Measurements from ENCODE around the gene SULT2B1.
A peak's percentile ranks its signal among the peaks of the same experiment; 100 is the strongest.

Gene SULT2B1

GRCh38 chr19:48603001-48603400, 51.0 kb downstream of the SULT2B1 start:
- no peak for TF ChIP-seq CTCF (IDR thresholded peaks at IDR 0.05; ENCODE audit: insufficient read depth, missing control alignments)
- no peak for DNase-seq (ENCODE audit: insufficient read length, low spot score)
- FAIRE-seq, result no peak

DNA sequence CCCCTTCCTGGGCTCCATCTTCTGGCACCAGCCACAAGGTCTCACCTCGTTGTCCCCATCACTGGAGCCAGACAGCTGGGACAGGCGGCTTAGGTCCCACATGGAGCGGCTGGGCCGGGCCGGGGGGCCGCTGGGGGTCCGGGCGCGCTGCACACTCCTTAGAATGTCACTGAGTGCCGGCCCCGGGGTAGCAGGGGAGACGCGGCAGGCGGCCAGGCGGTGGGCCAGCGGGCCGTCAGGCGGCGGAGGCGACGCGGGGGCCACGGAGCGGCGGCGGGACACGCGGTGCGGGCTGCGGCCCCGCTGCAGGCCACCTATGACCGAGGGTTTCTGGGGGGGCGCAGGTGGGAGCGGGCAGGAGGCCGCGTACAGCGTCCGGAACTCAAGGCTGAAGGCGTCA, 51.5 kb downstream of the SULT2B1 start:
- FAIRE-seq (no peak), DNase-seq (ENCODE audit: insufficient read length, low spot score) (no peak)
- TF ChIP-seq CTCF (IDR thresholded peaks at IDR 0.05; ENCODE audit: insufficient read depth, missing control alignments), result no peak

GRCh38 chr19:48603850-48604249, 51.9 kb downstream of the SULT2B1 start:
- FAIRE-seq (no peak), DNase-seq (ENCODE audit: insufficient read length, low spot score) (no peak)
- no peak for TF ChIP-seq CTCF (IDR thresholded peaks at IDR 0.05; ENCODE audit: insufficient read depth, missing control alignments)

GRCh38 chr19:48606463-48607358, 54.7 kb downstream of the SULT2B1 start, which contains the start of gene SPACA4:
Gene SPACA4, plus strand, starts transcription at chr19:48606742. Its CDS starts 237 bp downstream, at chr19:48606979.
- FAIRE-seq (no peak), DNase-seq (ENCODE audit: insufficient read length, low spot score) (no peak)
- no peak for TF ChIP-seq CTCF (IDR thresholded peaks at IDR 0.05; ENCODE audit: insufficient read depth, missing control alignments)

- FAIRE-seq, result no peak
- no peak for DNase-seq (ENCODE audit: insufficient read length, low spot score)
- no peak for TF ChIP-seq CTCF (IDR thresholded peaks at IDR 0.05; ENCODE audit: insufficient read depth, missing control alignments)
Measured at GRCh38 chr19:48607359-48607755, 55.4 kb downstream of the SULT2B1 start.

DNA sequence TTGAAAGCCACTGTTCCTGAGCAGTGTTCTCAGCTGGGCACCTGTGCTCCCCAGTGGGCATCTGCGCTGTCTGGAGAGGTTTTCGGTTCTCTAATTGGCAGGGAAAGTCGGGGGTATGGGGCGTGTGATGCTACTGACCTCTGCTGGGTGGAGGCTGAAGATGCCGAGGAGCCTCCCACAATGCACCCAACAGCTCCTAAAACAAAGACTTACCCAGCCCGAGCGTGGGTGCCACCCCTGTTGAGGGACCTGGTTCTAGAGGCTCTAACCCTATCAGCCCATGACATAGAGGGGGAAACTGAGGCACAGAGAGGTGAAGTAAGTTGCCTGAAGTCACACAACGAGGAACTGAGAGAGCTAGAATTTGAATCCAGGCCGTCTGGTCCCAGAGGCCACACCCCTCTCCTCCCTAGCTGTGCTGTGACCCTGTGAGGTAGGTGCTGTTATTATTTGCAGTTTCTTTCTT, 56.9 kb downstream of the SULT2B1 start:
- peak; percentile 70 for DNase-seq (ENCODE audit: insufficient read length, low spot score)
- TF ChIP-seq CTCF (IDR thresholded peaks at IDR 0.05; ENCODE audit: insufficient read depth, missing control alignments), result peak; percentile 63
- no peak for FAIRE-seq

GRCh38 chr19:48609571-48610108, 57.7 kb downstream of the SULT2B1 start:
- DNase-seq (ENCODE audit: insufficient read length, low spot score) (no peak), FAIRE-seq (no peak)
- no peak for TF ChIP-seq CTCF (IDR thresholded peaks at IDR 0.05; ENCODE audit: insufficient read depth, missing control alignments)

Data from D721Med (cell line).